Activated naive CD8-positive, alpha-beta T cell (primary cell): ENCODE data around the gene PAOX.
"Not testable (repeated sequence)": the region's sequence is repeated elsewhere in the genome, so short reads cannot be mapped to it uniquely, and the experiment has no call there.

ENCODE experiments used
- H3K27ac Mint-ChIP-seq: one replicate; pipeline ENCODE4 v1.8.0; 2021; ENCODE audit warnings: mixed read lengths
- H3K27me3 Mint-ChIP-seq: one replicate; pipeline ENCODE4 v1.8.0; 2021; ENCODE audit warnings: mixed read lengths
- H3K36me3 Mint-ChIP-seq: one replicate; pipeline ENCODE4 v1.8.0; 2021; ENCODE audit warnings: mixed read lengths
- H3K4me1 Mint-ChIP-seq: one replicate; pipeline ENCODE4 v1.8.0; 2021; ENCODE audit warnings: low read depth, mixed read lengths
- H3K4me3 Mint-ChIP-seq: one replicate; pipeline ENCODE4 v1.8.0; 2021; ENCODE audit warnings: mild to moderate bottlenecking, mixed read lengths
- H3K9me3 Mint-ChIP-seq: one replicate; pipeline ENCODE4 v1.8.0; 2021; ENCODE audit warnings: low read depth, mixed read lengths

Gene PAOX

DNA sequence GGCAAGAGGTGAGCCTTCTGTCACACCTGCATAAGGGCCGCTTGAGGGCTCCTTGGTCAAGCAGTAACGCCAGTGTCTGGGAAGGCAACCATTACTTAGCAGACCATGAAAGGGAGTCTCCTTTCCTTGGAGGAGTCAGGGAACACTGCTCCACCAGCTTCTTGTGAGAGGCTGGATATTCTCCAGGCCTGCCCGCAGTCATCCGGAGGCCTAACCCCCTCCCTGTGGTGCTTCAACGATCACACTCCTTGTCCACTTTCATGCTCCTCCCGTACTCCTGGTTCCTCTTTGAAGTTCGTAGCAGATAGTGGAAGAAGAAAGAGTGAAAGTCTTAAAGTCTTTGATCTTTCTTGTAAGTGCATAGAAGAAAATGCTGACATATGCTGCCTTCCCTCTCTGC lies 11.6 kb upstream of the PAOX start:
- H3K4me1 Mint-ChIP-seq, H3K27me3 Mint-ChIP-seq, H3K27ac Mint-ChIP-seq, H3K36me3 Mint-ChIP-seq, H3K4me3 Mint-ChIP-seq, H3K9me3 Mint-ChIP-seq: not testable (repeated sequence)

DNA sequence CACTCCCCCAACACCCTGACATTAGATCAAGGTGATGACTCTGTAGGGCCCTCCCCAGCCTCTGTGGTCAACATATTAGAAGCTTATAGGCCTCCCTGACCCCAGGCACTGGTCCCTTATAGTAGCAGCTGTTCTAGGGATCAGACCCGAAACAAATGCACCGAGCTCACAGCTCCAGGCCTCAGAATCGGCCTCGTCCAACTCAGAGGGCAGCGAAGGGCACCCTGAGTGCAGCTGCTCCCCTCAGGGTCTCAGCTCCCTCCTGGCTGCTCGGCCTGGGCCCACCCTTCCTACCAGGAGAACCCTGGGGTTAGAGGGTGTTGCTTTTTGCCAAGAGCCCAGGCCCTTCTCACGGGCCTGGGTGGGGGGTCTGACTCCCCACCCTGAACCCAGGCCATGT lies 10.9 kb upstream of the PAOX start:
- peaks cover 10% of the 10 kb centered on the region for H3K4me1 Mint-ChIP-seq
- no peak overlapping the region for H3K4me3 Mint-ChIP-seq
- H3K36me3 Mint-ChIP-seq = peaks cover 3% of the 10 kb centered on the region
- no peaks in the 10 kb centered on the region for H3K27me3 Mint-ChIP-seq
- H3K27ac Mint-ChIP-seq = no peak overlapping the region
- H3K9me3 Mint-ChIP-seq = no peaks in the 10 kb centered on the region

DNA sequence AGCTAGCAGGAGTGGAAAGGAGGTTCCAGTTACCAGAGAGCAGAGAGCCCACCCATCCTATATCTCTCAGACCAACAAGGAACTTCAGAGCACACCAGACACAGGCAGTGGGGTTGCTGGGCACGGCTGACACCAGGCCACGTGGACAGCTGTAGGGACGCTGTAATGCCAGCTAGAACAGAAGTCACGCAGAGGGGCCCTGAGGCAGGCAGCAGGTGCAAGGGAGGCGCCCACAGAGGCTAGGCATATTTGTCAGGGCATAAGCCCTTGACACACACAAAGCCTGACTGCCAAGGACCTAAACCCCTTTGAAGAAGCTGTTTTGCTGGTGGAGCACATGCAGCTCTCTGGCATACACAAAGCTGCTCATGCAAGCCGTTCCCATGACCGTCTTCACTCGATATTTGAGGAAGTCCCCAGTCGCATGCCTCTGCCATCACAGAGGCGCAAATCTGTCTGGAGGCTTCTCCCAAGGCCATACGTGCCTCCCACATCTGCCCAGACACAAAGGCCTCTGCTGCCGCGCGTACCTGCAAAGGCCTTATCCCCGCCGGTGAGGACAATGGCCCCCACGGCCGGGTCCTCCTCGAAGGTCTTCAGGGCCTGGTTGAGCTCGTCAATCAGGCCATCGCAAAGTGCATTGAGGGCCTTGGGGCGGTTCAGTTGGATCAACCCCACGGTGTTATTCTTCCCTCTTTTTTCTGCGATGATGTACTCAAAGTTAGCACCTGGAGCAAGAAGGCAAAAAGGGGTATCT lies 8.9 kb upstream of the PAOX start:
- H3K9me3 Mint-ChIP-seq = no peaks in the 10 kb centered on the region
- no peaks in the 10 kb centered on the region for H3K27me3 Mint-ChIP-seq
- H3K27ac Mint-ChIP-seq = no peak overlapping the region
- H3K4me3 Mint-ChIP-seq = no peak overlapping the region
- peaks cover 16% of the 10 kb centered on the region for H3K4me1 Mint-ChIP-seq
- peaks cover 3% of the 10 kb centered on the region for H3K36me3 Mint-ChIP-seq

DNA sequence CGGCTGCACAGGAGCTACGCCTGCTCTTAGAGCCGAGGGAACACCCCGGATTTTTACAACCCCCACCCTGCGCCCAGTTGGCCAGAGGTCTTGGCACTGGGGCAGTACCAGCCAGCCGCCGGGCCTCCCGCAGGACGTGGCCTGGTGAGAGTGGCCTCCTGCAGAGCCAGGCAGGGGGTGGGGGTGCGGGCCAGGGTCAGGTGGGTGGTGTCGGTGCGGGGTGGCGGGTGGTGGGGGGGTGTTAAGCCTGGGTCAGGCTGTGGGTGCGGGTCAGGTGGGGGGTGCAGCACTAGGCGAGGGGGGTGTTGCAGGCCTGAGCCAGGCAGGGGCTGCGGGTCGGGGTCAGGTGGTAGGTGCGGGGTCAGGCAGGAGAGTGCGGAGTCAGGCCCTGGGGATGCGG lies 6.6 kb upstream of the PAOX start:
- peaks cover 3% of the 10 kb centered on the region for H3K36me3 Mint-ChIP-seq

GRCh38 chr10:133373174-133374090 lies 5.6 kb upstream of the PAOX start, which contains the start of gene ECHS1:
TSS of gene ECHS1 (minus strand) at chr10:133373354. CDS start at chr10:133373333, 21 bp downstream.
- Mint-ChIP-seq H3K27me3 (no peaks in the 10 kb centered on the region), H3K4me3 (peak within 1 kb of the TSS; percentile 85), H3K36me3 (peaks cover 3% of the 10 kb centered on the region), H3K4me1 (peaks cover 16% of the 10 kb centered on the region), H3K9me3 (no peaks in the 10 kb centered on the region), H3K27ac (peak within 1 kb of the TSS; percentile 76)

More for the DNA sequence above, 6.6 kb upstream of the PAOX start:
- no peaks in the 10 kb centered on the region for H3K9me3 Mint-ChIP-seq
- no peaks in the 10 kb centered on the region for H3K27me3 Mint-ChIP-seq
- H3K27ac Mint-ChIP-seq = no peak overlapping the region
- H3K4me1 Mint-ChIP-seq = peaks cover 16% of the 10 kb centered on the region
- H3K4me3 Mint-ChIP-seq = peak overlapping the region; percentile 80

DNA sequence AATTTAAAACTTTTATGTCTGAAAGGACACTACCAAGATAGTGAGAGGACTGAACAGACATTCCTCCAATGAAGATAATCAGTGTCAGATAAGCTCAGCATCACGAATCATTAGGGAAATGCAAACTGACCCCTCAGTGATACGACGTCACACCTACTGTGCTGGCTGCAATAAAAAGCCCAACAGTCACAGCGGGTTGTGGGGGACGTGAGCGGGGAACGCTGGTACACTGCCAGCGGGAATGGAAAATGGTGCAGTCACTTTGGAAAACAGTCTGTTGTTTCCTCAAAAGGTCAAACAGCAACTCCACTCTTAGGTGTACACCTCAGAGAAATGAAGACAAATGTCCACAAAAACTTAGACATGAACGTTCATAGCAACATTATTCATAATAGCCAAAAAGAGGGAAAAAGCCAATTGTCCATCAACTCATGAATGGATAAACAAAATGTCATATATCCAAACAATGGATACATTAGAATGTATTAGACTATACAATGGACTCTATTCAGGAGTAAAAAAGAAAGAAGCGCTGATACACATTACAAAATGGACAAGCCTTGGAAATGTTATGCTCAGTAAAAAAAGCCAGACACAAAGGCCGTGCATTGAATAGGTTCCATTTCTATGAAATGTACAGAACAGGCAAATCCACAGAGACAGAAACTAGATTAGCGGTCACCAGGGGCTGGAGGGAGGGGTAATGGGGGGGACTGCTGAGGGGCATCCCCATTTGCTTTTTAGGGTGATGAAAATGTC lies 3.5 kb upstream of the PAOX start:
- Mint-ChIP-seq H3K4me3 (peak overlapping the region; percentile 64), H3K4me1 (peaks cover 14% of the 10 kb centered on the region), H3K27me3 (no peaks in the 10 kb centered on the region), H3K36me3 (no peaks in the 10 kb centered on the region), H3K9me3 (no peaks in the 10 kb centered on the region), H3K27ac (no peak overlapping the region)

DNA sequence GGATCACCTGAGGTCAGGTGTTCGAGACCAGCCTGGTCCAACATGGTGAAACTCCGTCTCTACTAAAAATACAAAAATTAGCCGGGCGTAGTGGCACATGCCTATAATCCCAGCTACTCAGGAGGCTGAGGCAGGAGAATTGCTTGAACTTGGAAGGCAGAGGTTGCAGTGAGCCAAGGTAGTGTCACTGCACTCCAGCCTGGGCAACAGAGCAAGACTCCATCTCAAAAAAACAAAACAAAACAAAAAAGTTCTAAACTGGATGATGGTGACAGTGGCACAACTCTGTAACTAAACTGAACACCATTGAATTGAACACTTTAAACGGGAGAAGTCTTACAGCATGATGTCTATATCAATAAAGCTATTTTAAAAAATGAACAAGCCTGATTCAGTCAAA lies 2.9 kb upstream of the PAOX start:
- not testable (repeated sequence) for H3K27ac Mint-ChIP-seq, H3K9me3 Mint-ChIP-seq, H3K36me3 Mint-ChIP-seq, H3K27me3 Mint-ChIP-seq
- H3K4me3 Mint-ChIP-seq = peak overlapping the region; percentile 70
- H3K4me1 Mint-ChIP-seq = peaks cover 14% of the 10 kb centered on the region

- Mint-ChIP-seq H3K4me1 (peaks cover 8% of the 10 kb centered on the region), H3K27me3 (no peaks in the 10 kb centered on the region), H3K36me3 (no peaks in the 10 kb centered on the region), H3K27ac (no peak overlapping the region), H3K9me3 (no peaks in the 10 kb centered on the region), H3K4me3 (peak overlapping the region; percentile 63)
These were observed 1.8 kb upstream of the PAOX start for GRCh38 chr10:133377025-133377817.

DNA sequence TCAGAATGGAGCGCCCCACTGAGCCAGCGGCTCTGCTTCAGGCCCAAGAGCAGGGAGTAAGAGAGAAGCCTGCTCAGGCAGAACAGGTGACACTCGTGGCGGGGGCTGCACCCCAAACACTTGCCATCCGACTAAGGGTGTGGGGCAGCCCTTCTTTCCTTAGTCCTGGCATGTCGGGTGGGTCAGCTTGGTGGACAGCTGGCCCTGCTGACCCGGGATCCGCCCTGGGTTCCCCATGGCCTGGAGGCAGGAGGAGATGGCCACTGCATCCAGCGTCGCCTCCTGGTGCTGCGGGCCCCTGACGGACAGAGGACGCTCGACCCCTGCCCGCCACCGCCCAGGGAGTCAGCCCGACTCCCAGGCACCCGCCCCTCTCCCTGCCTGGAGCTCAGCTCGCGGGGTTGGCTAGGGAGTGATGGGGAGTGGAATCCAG lies 1.2 kb upstream of the PAOX start:
- H3K27ac Mint-ChIP-seq = no peak overlapping the region
- no peaks in the 10 kb centered on the region for H3K9me3 Mint-ChIP-seq
- no peaks in the 10 kb centered on the region for H3K27me3 Mint-ChIP-seq
- no peaks in the 10 kb centered on the region for H3K36me3 Mint-ChIP-seq
- H3K4me1 Mint-ChIP-seq = peaks cover 8% of the 10 kb centered on the region
- peak overlapping the region; percentile 79 for H3K4me3 Mint-ChIP-seq

GRCh38 chr10:133378251-133379096 lies 588 bp upstream of the PAOX start:
- H3K9me3 Mint-ChIP-seq = no peaks in the 10 kb centered on the region
- H3K4me3 Mint-ChIP-seq = peak overlapping the region; percentile 79
- H3K27ac Mint-ChIP-seq = no peak overlapping the region
- H3K4me1 Mint-ChIP-seq = peaks cover 8% of the 10 kb centered on the region
- no peaks in the 10 kb centered on the region for H3K36me3 Mint-ChIP-seq
- no peaks in the 10 kb centered on the region for H3K27me3 Mint-ChIP-seq

GRCh38 chr10:133379801-133380666 lies 972 bp downstream of the PAOX start:
- Mint-ChIP-seq H3K4me1 (peaks cover 2% of the 10 kb centered on the region), H3K9me3 (no peaks in the 10 kb centered on the region), H3K36me3 (no peaks in the 10 kb centered on the region), H3K4me3 (peak overlapping the region; percentile 63), H3K27ac (no peak overlapping the region), H3K27me3 (no peaks in the 10 kb centered on the region)

- Mint-ChIP-seq H3K27ac (no peak overlapping the region), H3K9me3 (no peaks in the 10 kb centered on the region), H3K4me1 (peaks cover 2% of the 10 kb centered on the region), H3K27me3 (no peaks in the 10 kb centered on the region), H3K36me3 (no peaks in the 10 kb centered on the region), H3K4me3 (no peak overlapping the region)
These were observed 2.0 kb downstream of the PAOX start for GRCh38 chr10:133381036-133381435.

DNA sequence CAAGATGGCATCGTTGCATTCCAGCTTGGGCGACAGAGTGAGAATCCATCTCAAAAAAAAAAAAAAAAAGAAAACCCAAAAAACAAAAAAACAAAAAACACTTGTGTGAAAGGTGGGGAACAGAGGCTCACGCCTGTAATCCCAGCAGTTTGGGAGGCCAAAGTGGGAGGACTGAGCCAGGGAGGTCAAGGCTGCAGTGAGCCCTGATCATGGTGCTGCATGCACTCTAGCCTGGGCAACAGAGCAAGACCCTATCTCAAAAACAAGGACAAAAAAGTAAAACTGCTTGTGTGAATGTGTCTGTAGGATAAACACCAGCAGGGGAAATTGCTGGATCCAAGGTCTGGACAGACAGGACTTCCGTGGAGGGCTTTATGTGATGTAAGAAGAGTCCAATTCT lies 4.5 kb downstream of the PAOX start:
- no peak overlapping the region for H3K4me3 Mint-ChIP-seq
- no peaks in the 10 kb centered on the region for H3K36me3 Mint-ChIP-seq
- no peaks in the 10 kb centered on the region for H3K27me3 Mint-ChIP-seq
- no peaks in the 10 kb centered on the region for H3K9me3 Mint-ChIP-seq
- no peak overlapping the region for H3K27ac Mint-ChIP-seq
- H3K4me1 Mint-ChIP-seq = peaks cover 6% of the 10 kb centered on the region
